ENCODE results near the gene PIGL. TPM values are rescaled to one million over a fixed set of nuclear protein-coding genes. Genes with fewer than 3 reads are reported as not detected.
"Not testable (repeated sequence)": the region's sequence is repeated elsewhere in the genome, so short reads cannot be mapped to it uniquely, and the experiment has no call there.

Gene PIGL
- total RNA-seq, 2 donors from 2014 or later: 41.1 to 57.0 TPM

GRCh38 chr17:16197276-16197675, 19.7 kb upstream of the PIGL start:
- TF ChIP-seq CTCF (conservative IDR thresholded peaks at IDR 0.05): no peak
- Mint-ChIP-seq H3K4me1 (peaks cover 5% of the 10 kb centered on the region), H3K9me3 (no peaks in the 10 kb centered on the region), H3K27ac (no peak overlapping the region), H3K4me3 (no peak overlapping the region), H3K27me3 (ENCODE audit: insufficient read depth) (no peaks in the 10 kb centered on the region), H3K36me3 (ENCODE audit: low read depth) (peaks cover 42% of the 10 kb centered on the region)
- Histone ChIP-seq H3K27ac (ENCODE audit: low read depth, low read length) (no peak overlapping the region), H3K4me1 (ENCODE audit: control insufficient read depth, insufficient read depth, low read length) (no peaks in the 10 kb centered on the region), H3K9me3 (ENCODE audit: control insufficient read depth, low read length) (no peaks in the 10 kb centered on the region), H3K36me3 (ENCODE audit: control insufficient read depth, insufficient read depth, low read length) (peaks cover 23% of the 10 kb centered on the region), H3K4me3 (ENCODE audit: low read length) (no peak overlapping the region), H3K27me3 (ENCODE audit: control insufficient read depth, insufficient read depth, low read length, poor library complexity, severe bottlenecking) (no peaks in the 10 kb centered on the region), H3K9ac (ENCODE audit: extremely low read depth, low read length, poor library complexity, severe bottlenecking) (no peak overlapping the region)
- no peak for DNase-seq
- WGBS, 2 experiments (ENCODE audit: insufficient coverage in 1 of 2, insufficient read length in 1 of 2): no CpG with 5 or more reads among the region's 1 CpG

GRCh38 chr17:16199093-16199492, 17.9 kb upstream of the PIGL start:
- Histone ChIP-seq H3K9ac (ENCODE audit: extremely low read depth, low read length, poor library complexity, severe bottlenecking) (no peak overlapping the region), H3K4me1 (ENCODE audit: control insufficient read depth, insufficient read depth, low read length) (peaks cover 3% of the 10 kb centered on the region), H3K4me3 (ENCODE audit: low read length) (no peak overlapping the region), H3K36me3 (ENCODE audit: control insufficient read depth, insufficient read depth, low read length) (peaks cover 12% of the 10 kb centered on the region), H3K27ac (ENCODE audit: low read depth, low read length) (no peak overlapping the region), H3K9me3 (ENCODE audit: control insufficient read depth, low read length) (no peaks in the 10 kb centered on the region), H3K27me3 (ENCODE audit: control insufficient read depth, insufficient read depth, low read length, poor library complexity, severe bottlenecking) (no peaks in the 10 kb centered on the region)
- no peaks in the 10 kb centered on the region for H3K9me3 Mint-ChIP-seq
- H3K36me3 Mint-ChIP-seq (ENCODE audit: low read depth): peaks cover 27% of the 10 kb centered on the region
- peak overlapping the region; percentile 36 for H3K27ac Mint-ChIP-seq
- DNase-seq: peak; percentile 47
- no peaks in the 10 kb centered on the region for H3K27me3 Mint-ChIP-seq (ENCODE audit: insufficient read depth)
- peaks cover 20% of the 10 kb centered on the region for H3K4me1 Mint-ChIP-seq
- 33 to 88% methylated on average over 1 to 5 of the region's 6 CpGs for WGBS, 2 experiments (ENCODE audit: insufficient coverage in 1 of 2, insufficient read length in 1 of 2)
- no peak overlapping the region for H3K4me3 Mint-ChIP-seq
- no peak for TF ChIP-seq CTCF (conservative IDR thresholded peaks at IDR 0.05)

- DNase-seq; H3K4me3 Mint-ChIP-seq; H3K9ac ChIP-seq (ENCODE audit: extremely low read depth, low read length, poor library complexity, severe bottlenecking); H3K4me3 ChIP-seq (ENCODE audit: low read length); H3K27ac ChIP-seq (ENCODE audit: low read depth, low read length); H3K9me3 Mint-ChIP-seq; H3K27me3 Mint-ChIP-seq (ENCODE audit: insufficient read depth); H3K4me1 ChIP-seq (ENCODE audit: control insufficient read depth, insufficient read depth, low read length); H3K9me3 ChIP-seq (ENCODE audit: control insufficient read depth, low read length); H3K36me3 ChIP-seq (ENCODE audit: control insufficient read depth, insufficient read depth, low read length); H3K27me3 ChIP-seq (ENCODE audit: control insufficient read depth, insufficient read depth, low read length, poor library complexity, severe bottlenecking): not testable (repeated sequence)
- Mint-ChIP-seq H3K36me3 (ENCODE audit: low read depth) (peaks cover 18% of the 10 kb centered on the region), H3K4me1 (peaks cover 27% of the 10 kb centered on the region), H3K27ac (peak overlapping the region; percentile 91)
- WGBS, 2 experiments (ENCODE audit: insufficient coverage in 1 of 2, insufficient read length in 1 of 2): 97 to 98% methylated on average over 7 to 13 of the region's 13 CpGs
These were observed 15.3 kb upstream of the PIGL start for GRCh38 chr17:16201693-16202131.

DNA sequence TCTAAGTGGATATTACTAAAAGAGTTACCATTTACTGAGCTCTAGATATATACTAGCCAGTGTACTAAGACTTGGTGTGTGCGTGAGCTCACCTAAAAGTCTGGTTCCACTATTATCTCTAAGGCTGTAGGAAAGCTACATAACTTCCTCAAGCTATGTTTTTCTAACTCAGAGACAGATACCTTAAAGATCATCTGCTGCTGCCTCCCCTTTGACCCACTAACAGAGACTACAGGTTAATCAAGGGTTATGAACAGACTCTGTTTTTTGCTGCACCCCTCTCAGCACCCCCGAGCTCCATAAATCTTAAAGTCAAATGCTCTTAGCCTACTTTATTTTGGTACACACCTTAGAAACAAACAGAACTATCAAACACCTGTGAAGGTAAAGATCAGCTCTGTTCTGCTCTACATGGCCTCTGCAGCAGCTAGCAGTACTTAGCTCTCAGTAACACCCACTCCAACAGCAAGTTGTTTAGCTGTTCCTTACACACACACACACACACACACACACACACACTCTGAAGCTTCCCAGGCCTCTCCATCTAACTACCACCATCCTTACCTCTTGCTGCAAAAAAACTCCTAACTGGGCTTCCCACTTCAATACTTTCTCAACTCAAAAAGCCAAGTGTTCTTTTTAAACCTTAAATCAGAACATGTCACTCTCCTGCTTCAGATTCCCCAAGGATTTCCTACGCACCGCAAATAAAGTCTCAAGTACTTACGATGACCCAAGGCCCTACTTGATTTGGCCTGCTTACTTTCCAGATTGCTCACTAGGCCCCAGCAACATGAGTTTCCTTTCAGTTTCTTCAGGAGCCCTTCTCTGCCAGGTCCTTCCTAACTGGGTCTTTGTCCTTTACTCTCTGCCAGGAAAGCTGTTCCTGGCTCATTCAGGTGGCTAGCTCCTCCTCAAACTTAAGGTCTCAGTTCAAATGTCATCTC, 14.2 kb upstream of the PIGL start:
- not testable (repeated sequence) for H3K9me3 Mint-ChIP-seq; H3K4me3 Mint-ChIP-seq; H3K4me1 ChIP-seq (ENCODE audit: control insufficient read depth, insufficient read depth, low read length); H3K27me3 ChIP-seq (ENCODE audit: control insufficient read depth, insufficient read depth, low read length, poor library complexity, severe bottlenecking); H3K9me3 ChIP-seq (ENCODE audit: control insufficient read depth, low read length); H3K27me3 Mint-ChIP-seq (ENCODE audit: insufficient read depth); DNase-seq; H3K4me3 ChIP-seq (ENCODE audit: low read length); H3K36me3 ChIP-seq (ENCODE audit: control insufficient read depth, insufficient read depth, low read length)
- Mint-ChIP-seq H3K36me3 (ENCODE audit: low read depth) (peaks cover 12% of the 10 kb centered on the region), H3K27ac (peak overlapping the region; percentile 83), H3K4me1 (peaks cover 27% of the 10 kb centered on the region)
- WGBS, 2 experiments (ENCODE audit: insufficient coverage in 1 of 2, insufficient read length in 1 of 2): 91 to 97% methylated on average over 3 to 5 of the region's 5 CpGs
- H3K9ac ChIP-seq (ENCODE audit: extremely low read depth, low read length, poor library complexity, severe bottlenecking): peak overlapping the region; percentile 11
- H3K27ac ChIP-seq (ENCODE audit: low read depth, low read length): peak overlapping the region; percentile 22

DNA sequence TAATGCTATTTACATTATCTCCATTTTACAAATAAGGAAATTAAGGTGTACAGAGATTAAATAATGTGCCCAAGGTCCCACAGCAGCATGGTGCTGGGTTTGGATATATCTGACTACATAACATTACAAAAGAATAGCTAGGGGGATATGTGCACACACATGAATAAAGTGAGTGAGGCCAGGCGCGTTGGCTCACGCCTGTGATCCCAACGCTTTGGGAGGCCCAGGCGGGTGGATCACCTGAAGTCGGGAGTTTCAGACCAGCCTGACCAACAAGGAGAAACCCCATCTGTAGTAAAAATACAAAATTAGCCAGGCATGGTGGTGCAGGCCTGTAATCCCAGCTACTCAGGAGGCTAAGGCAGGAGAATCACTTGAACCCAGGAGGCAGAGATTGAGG, 12.2 kb upstream of the PIGL start:
- not testable (repeated sequence) for H3K27ac ChIP-seq (ENCODE audit: low read depth, low read length); H3K4me1 ChIP-seq (ENCODE audit: control insufficient read depth, insufficient read depth, low read length); DNase-seq; H3K4me3 Mint-ChIP-seq; H3K9ac ChIP-seq (ENCODE audit: extremely low read depth, low read length, poor library complexity, severe bottlenecking); H3K4me3 ChIP-seq (ENCODE audit: low read length); H3K36me3 ChIP-seq (ENCODE audit: control insufficient read depth, insufficient read depth, low read length); H3K9me3 Mint-ChIP-seq; H3K9me3 ChIP-seq (ENCODE audit: control insufficient read depth, low read length); H3K27me3 ChIP-seq (ENCODE audit: control insufficient read depth, insufficient read depth, low read length, poor library complexity, severe bottlenecking); H3K36me3 Mint-ChIP-seq (ENCODE audit: low read depth); H3K27me3 Mint-ChIP-seq (ENCODE audit: insufficient read depth)
- WGBS, 2 experiments (ENCODE audit: insufficient coverage in 1 of 2, insufficient read length in 1 of 2): 98% methylated on average over 6 of the region's 6 CpGs; no CpG with 5 or more reads in 1 of the 2 experiments
- Mint-ChIP-seq H3K4me1 (peaks cover 22% of the 10 kb centered on the region), H3K27ac (peak overlapping the region; percentile 68)

Data from endodermal cell (in vitro differentiated cells).